Tibial nerve (tissue), 4 donors: Measurements from ENCODE around the gene IRX6. TPM values are rescaled to one million over a fixed set of nuclear protein-coding genes. Genes with fewer than 3 reads are reported as not detected.

ENCODE experiments used
- DNase-seq, 2 donors: peaks; one replicate each; pipeline ENCODE4 v3.0.0-alpha.2; 2019; ENCODE audit warnings: low spot score in 2 of 2
- H3K27ac ChIP-seq, 4 donors: fragments of 200-600 bp; sonication (generic) in 3 of 4; one replicate each; pipeline ENCODE4 v1.5.1; 2017 to 2019; ENCODE audit warnings: mild to moderate bottlenecking in 1 of 4
- H3K27me3 ChIP-seq, 2 donors: fragments of 200-600 bp; sonication (generic) in 1 of 2; one replicate each; pipeline versions ENCODE4 v1.5.1 to v1.6.0; 2017 to 2019
- H3K36me3 ChIP-seq, 3 donors: fragments of 200-600 bp; sonication (generic); one replicate each; pipeline ENCODE4 v1.5.1; 2018 to 2019
- H3K4me1 ChIP-seq, 4 donors: fragments of 200-600 bp; sonication (generic) in 3 of 4; one replicate each; pipeline ENCODE4 v1.5.1; 2017 to 2019
- H3K4me3 ChIP-seq, 4 donors: fragments of 200-600 bp; sonication (generic) in 3 of 4; one replicate each; pipeline ENCODE4 v1.5.1; 2017 to 2019; ENCODE audit warnings: mild to moderate bottlenecking in 1 of 4, moderate library complexity in 1 of 4
- H3K9me3 ChIP-seq, 4 donors: fragments of 200-600 bp; sonication (generic) in 3 of 4; one replicate each; pipeline ENCODE4 v1.5.1; 2017 to 2019
- EP300 ChIP-seq, 2 donors: sonication (generic); formaldehyde crosslinking; IDR thresholded peaks; one replicate each; pipeline ENCODE4 v1.6.1; 2017; ENCODE audit warnings: antibody characterized with exemption in 2 of 2, mild to moderate bottlenecking in 1 of 2
- POLR2A ChIP-seq, 2 donors: fragments of 450-650 bp; IDR thresholded peaks; one replicate each; pipeline ENCODE4 v1.6.1; 2017; ENCODE audit warnings: antibody characterized with exemption in 2 of 2, mild to moderate bottlenecking in 2 of 2, moderate library complexity in 2 of 2
- WGBS, 2 donors: methylation state at CpG; one replicate each; pipeline ENCODE4 v1.1.5; 2018; 5-methylcytosine and 5-hydroxymethylcytosine counted together
- small RNA-seq: library from RNA; depleted of rRNA; stranded (forward); fragments of <200 nt; gene quantifications from one replicate; pipeline ENCODE3, GENCODE V24; 2016
- total RNA-seq, 4 donors: library from RNA; depleted of rRNA; stranded (reverse); fragments of >200 nt; gene quantifications; one replicate each; pipeline ENCODE4 v1.1.0, GENCODE V29; 2016
- TF ChIP-seq, protein P1 (sequence below), 5 experiments: fragments of 200-600 bp in 3 of 5; fragments of 450-650 bp in 2 of 5; sonication (generic) in 3 of 5; IDR thresholded peaks; one replicate each; pipeline ENCODE4 v1.5.1; 2016 to 2019; ENCODE audit warnings: antibody characterized with exemption in 5 of 5, mild to moderate bottlenecking in 3 of 5, moderate library complexity in 2 of 5

IRX6 gene
- total RNA-seq, 4 donors from 2014 or later = 0.66 to 2.1 (median 1.4) TPM

- WGBS, 2 donors = 93 to 94% methylated on average over 7 of the region's 7 CpGs
- no peak overlapping the region for H3K4me3 ChIP-seq
- TF ChIP-seq POLR2A (IDR thresholded peaks at IDR 0.05) = no peak
- no peak for TF ChIP-seq EP300 (IDR thresholded peaks at IDR 0.05)
- TF ChIP-seq, protein P1, sequence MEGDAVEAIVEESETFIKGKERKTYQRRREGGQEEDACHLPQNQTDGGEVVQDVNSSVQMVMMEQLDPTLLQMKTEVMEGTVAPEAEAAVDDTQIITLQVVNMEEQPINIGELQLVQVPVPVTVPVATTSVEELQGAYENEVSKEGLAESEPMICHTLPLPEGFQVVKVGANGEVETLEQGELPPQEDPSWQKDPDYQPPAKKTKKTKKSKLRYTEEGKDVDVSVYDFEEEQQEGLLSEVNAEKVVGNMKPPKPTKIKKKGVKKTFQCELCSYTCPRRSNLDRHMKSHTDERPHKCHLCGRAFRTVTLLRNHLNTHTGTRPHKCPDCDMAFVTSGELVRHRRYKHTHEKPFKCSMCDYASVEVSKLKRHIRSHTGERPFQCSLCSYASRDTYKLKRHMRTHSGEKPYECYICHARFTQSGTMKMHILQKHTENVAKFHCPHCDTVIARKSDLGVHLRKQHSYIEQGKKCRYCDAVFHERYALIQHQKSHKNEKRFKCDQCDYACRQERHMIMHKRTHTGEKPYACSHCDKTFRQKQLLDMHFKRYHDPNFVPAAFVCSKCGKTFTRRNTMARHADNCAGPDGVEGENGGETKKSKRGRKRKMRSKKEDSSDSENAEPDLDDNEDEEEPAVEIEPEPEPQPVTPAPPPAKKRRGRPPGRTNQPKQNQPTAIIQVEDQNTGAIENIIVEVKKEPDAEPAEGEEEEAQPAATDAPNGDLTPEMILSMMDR (IDR thresholded peaks at IDR 0.05) = no peak
- no peaks in the 10 kb centered on the region for H3K4me1 ChIP-seq
- no peak for DNase-seq
- H3K9me3 ChIP-seq = no peaks in the 10 kb centered on the region
- no peaks in the 10 kb centered on the region for H3K36me3 ChIP-seq
- no peaks in the 10 kb centered on the region for H3K27me3 ChIP-seq
- no peak overlapping the region for H3K27ac ChIP-seq
These were observed 52.7 kb downstream of the IRX6 start for GRCh38 chr16:55376567-55377167.

DNA sequence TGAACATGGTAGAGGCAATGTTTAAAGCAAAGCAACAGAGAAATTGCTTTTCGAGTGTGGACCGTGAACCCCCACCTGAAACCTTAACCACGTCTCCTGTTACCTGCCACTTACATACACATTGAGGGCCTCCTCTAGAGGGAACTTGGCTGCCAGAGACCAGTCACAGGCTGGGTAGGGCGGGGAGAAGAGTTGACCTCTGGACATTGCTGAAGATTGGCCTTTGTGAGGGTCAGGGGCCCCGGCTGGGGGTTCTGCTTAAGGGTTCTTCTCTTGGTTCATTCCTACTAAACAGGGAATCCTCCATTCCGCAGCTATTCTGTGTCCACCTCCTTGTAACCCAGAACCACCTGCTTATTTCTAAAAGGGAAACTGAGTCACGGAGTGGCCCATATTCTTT lies 53.8 kb downstream of the IRX6 start:
- Histone ChIP-seq H3K4me1 (no peaks in the 10 kb centered on the region), H3K9me3 (no peaks in the 10 kb centered on the region), H3K27ac (no peak overlapping the region), H3K36me3 (no peaks in the 10 kb centered on the region), H3K4me3 (no peak overlapping the region), H3K27me3 (no peaks in the 10 kb centered on the region)
- TF ChIP-seq EP300 (IDR thresholded peaks at IDR 0.05) (no peak), POLR2A (IDR thresholded peaks at IDR 0.05) (no peak)
- TF ChIP-seq, protein P1 (IDR thresholded peaks at IDR 0.05) = no peak
- 76% methylated on average over 7 of the region's 7 CpGs for WGBS, 2 donors
- no peak for DNase-seq

DNA sequence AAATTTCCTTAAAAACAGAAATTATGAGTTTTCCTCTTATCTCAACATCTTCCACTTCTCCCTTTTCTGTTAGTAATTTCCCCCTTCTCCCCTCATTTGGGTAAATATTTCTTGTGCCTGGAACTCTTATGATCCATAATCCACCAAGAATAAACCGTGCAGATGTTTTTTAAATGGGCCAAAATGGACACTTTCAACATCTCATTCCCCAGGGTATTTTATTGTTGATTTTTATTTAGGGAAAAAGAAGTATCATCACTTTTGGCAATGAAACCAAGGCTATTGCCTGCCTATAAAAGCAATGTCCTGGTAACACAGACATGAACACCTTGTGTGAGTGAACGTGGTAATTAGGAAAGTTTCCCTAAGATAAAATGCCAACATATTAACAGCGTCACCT lies 54.6 kb downstream of the IRX6 start:
- DNase-seq = no peak
- no peaks in the 10 kb centered on the region for H3K27me3 ChIP-seq
- whole genome bisulfite sequencing, 2 donors = 74 to 75% methylated on average over 3 of the region's 3 CpGs
- no peaks in the 10 kb centered on the region for H3K4me1 ChIP-seq
- H3K9me3 ChIP-seq = no peaks in the 10 kb centered on the region
- no peak overlapping the region for H3K4me3 ChIP-seq
- TF ChIP-seq EP300 (IDR thresholded peaks at IDR 0.05) (no peak), POLR2A (IDR thresholded peaks at IDR 0.05) (no peak)
- TF ChIP-seq, protein P1 (IDR thresholded peaks at IDR 0.05) = no peak
- no peak overlapping the region for H3K27ac ChIP-seq
- H3K36me3 ChIP-seq = no peaks in the 10 kb centered on the region

- H3K9me3 ChIP-seq = no peaks in the 10 kb centered on the region
- TF ChIP-seq, protein P1 (IDR thresholded peaks at IDR 0.05) = no peak
- TF ChIP-seq EP300 (IDR thresholded peaks at IDR 0.05) (no peak), POLR2A (IDR thresholded peaks at IDR 0.05) (no peak)
- no peaks in the 10 kb centered on the region for H3K4me1 ChIP-seq
- H3K4me3 ChIP-seq = no peak overlapping the region
- no peak overlapping the region for H3K27ac ChIP-seq
- H3K36me3 ChIP-seq = no peaks in the 10 kb centered on the region
- no peak for DNase-seq
- whole genome bisulfite sequencing, 2 donors = 74 to 82% methylated on average over 13 of the region's 13 CpGs
- H3K27me3 ChIP-seq = no peaks in the 10 kb centered on the region
These were observed 55.4 kb downstream of the IRX6 start for GRCh38 chr16:55379371-55379770.

DNA sequence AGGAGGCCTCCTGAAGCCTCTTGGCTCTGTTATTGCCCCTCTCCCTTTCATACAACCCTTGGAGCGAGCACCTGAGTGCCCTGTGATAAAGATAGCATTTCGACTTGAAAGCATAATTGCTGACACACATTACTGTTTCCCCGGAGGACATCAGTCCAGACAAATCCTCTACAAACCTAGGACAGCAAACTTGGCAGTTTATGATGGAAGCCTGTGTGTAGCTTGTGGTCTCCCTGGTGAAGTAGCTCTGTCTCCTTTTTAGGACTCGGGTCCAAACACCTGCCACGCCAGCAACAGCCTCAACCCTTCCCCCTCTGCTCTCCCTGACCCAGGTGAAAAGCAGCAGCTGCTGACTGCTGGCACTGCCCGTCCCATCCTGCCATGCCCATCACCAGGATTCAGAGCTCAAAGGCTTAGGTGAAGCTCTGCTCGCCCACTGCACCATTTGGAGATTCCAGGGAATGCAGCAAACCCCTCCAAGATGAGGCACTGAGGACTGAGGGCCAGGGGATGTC lies 55.9 kb downstream of the IRX6 start:
- H3K4me3 ChIP-seq = no peak overlapping the region
- no peaks in the 10 kb centered on the region for H3K36me3 ChIP-seq
- no peak overlapping the region for H3K27ac ChIP-seq
- no peaks in the 10 kb centered on the region for H3K4me1 ChIP-seq
- no peaks in the 10 kb centered on the region for H3K9me3 ChIP-seq
- TF ChIP-seq, protein P1 (IDR thresholded peaks at IDR 0.05) = no peak
- TF ChIP-seq EP300 (IDR thresholded peaks at IDR 0.05) (no peak), POLR2A (IDR thresholded peaks at IDR 0.05) (no peak)
- 82% methylated on average over 7 of the region's 7 CpGs for WGBS, 2 donors
- no peaks in the 10 kb centered on the region for H3K27me3 ChIP-seq
- no peak for DNase-seq

Small RNA genes lying within 50 kb of the gene (small RNA-seq; reads per million reads assigned to genes)
- not detected for gene RN7SL841P

Other genes with a start within 250 kb of the IRX6 start
- gene MMP2, start 155.0 kb downstream of the IRX6 start, total RNA-seq = 100 to 1,000 TPM; 153 to 525 (median 245) TPM
- 10 to 100 TPM; 14.9 to 33.4 (median 24.0) TPM for gene LPCAT2, start 184.9 kb downstream of the IRX6 start, total RNA-seq
- gene CAPNS2, start 242.5 kb downstream of the IRX6 start, total RNA-seq = 1 to 10 TPM in 2 of 4 donors, under 1 TPM in 1, not detected in 1; 0.98 to 4.8 (median 3.6) TPM